H1 (cell line): ENCODE results near the gene ARHGAP18. TPM values are rescaled to one million over a fixed set of nuclear protein-coding genes. Genes with fewer than 3 reads are reported as not detected.

Source experiments
- CTCF ChIA-PET: fragments of 300-600 bp; sonication (Branson Sonifier 250); formaldehyde crosslinking; loops from one replicate; lab custom pipeline; 2021; ENCODE audit not compliant: partially characterized antibody; lab: Charles Lee
- POLR2A ChIA-PET: fragments of 300-600 bp; sonication (Branson Sonifier 250); formaldehyde crosslinking; loops from one replicate; lab custom pipeline; 2021; ENCODE audit warnings: inconsistent platforms; ENCODE audit not compliant: partially characterized antibody; lab: Charles Lee
- DNase-seq, 2 experiments: peaks; one replicate each; pipeline versions ENCODE4 v3.0.0 to v3.0.0-alpha.2; 2010 to 2022; ENCODE audit warnings: low spot score in 2 of 2, low read depth in 1 of 2, mixed read lengths in 1 of 2
- FAIRE-seq: peaks from 2 replicates; lab custom pipeline; 2011; peaks lifted over from hg19 to GRCh38; lab: Jason Lieb, UNC
- H2AFZ ChIP-seq: 2 replicates; pipeline ENCODE4 v1.8.1; 2012; ENCODE audit warnings: low read length, inconsistent platforms
- H2AK5ac ChIP-seq: 2 replicates; pipeline ENCODE4 v1.6.1; 2013; ENCODE audit warnings: low read depth, low read length
- H2BK120ac ChIP-seq: replicated peaks from 2 replicates; pipeline ENCODE3; 2013; ENCODE audit warnings: low read depth, low read length, inconsistent platforms
- H2BK12ac ChIP-seq: 2 replicates; pipeline ENCODE4 v1.6.1; 2013; ENCODE audit warnings: low read depth, low read length
- H2BK15ac ChIP-seq: 2 replicates; pipeline ENCODE4 v1.6.1; 2013; ENCODE audit warnings: low read length
- H2BK20ac ChIP-seq: 2 replicates; pipeline ENCODE4 v1.6.1; 2013; ENCODE audit warnings: low read length
- H2BK5ac ChIP-seq: 2 replicates; pipeline ENCODE4 v1.6.1; 2013; ENCODE audit warnings: low read depth, low read length
- H3K14ac ChIP-seq: 2 replicates; pipeline ENCODE4 v1.6.1; 2013; ENCODE audit warnings: inconsistent platforms; ENCODE audit not compliant: insufficient read length
- H3K18ac ChIP-seq: 2 replicates; pipeline ENCODE4 v1.6.1; 2013; ENCODE audit warnings: low read length; ENCODE audit errors: extremely low read depth
- H3K23ac ChIP-seq: 2 replicates; pipeline ENCODE4 v1.6.1; 2013; ENCODE audit warnings: inconsistent platforms; ENCODE audit not compliant: insufficient read length
- H3K23me2 ChIP-seq: 2 replicates; pipeline ENCODE4 v1.6.1; 2013; ENCODE audit warnings: low read depth, low read length
- H3K27ac ChIP-seq: 2 replicates; pipeline ENCODE4 v1.6.1; 2011; ENCODE audit warnings: low read depth, low read length, inconsistent platforms
- H3K27me3 ChIP-seq, 4 experiments: replicated peaks in 1 of 4; 1 replicate in 1 of 4; 2 replicates in 3 of 4; pipeline versions ENCODE4 v1.6.1 to v1.8.1; 2011 to 2013; ENCODE audit warnings: low read length in 3 of 4, mild to moderate bottlenecking in 3 of 4, inconsistent platforms in 2 of 4, mixed read lengths in 2 of 4, moderate library complexity in 1 of 4; ENCODE audit not compliant: control insufficient read depth in 3 of 4, insufficient read depth in 3 of 4; ENCODE audit errors: extremely low read depth in 1 of 4
- H3K36me3 ChIP-seq, 4 experiments: 2 replicates each; pipeline versions ENCODE4 v1.6.1 to v1.8.1; 2011 to 2013; ENCODE audit warnings: mild to moderate bottlenecking in 4 of 4, low read length in 3 of 4, moderate library complexity in 2 of 4, control low read depth in 1 of 4, inconsistent platforms in 1 of 4; ENCODE audit not compliant: insufficient read depth in 4 of 4, control insufficient read depth in 2 of 4
- H3K4ac ChIP-seq: replicated peaks from 2 replicates; pipeline ENCODE3; 2013; ENCODE audit warnings: low read length, low read depth, mixed read lengths, inconsistent platforms; ENCODE audit not compliant: insufficient read length
- H3K4me1 ChIP-seq, 4 experiments: replicated peaks in 1 of 4; 1 replicate in 1 of 4; 2 replicates in 3 of 4; pipeline versions ENCODE4 v1.6.1 to v1.8.1; 2011 to 2013; ENCODE audit warnings: low read length in 3 of 4, inconsistent platforms in 2 of 4, mixed read lengths in 1 of 4; ENCODE audit not compliant: insufficient read depth in 4 of 4, control insufficient read depth in 3 of 4
- H3K4me2 ChIP-seq, 2 experiments: 2 replicates each; pipeline versions ENCODE4 v1.6.1 to v1.8.1; 2011 to 2013; ENCODE audit warnings: low read depth in 2 of 2, low read length in 2 of 2, control low read depth in 1 of 2, inconsistent platforms in 1 of 2, mild to moderate bottlenecking in 1 of 2; ENCODE audit not compliant: insufficient read depth in 1 of 2
- H3K4me3 ChIP-seq, 4 experiments: fragments of 200-600, 300-600 bp in 1 of 4; sonication (generic), shearing (Covaris generic), sonication (Bioruptor Twin) in 1 of 4; 2 replicates each; pipeline versions ENCODE4 v1.5.1 to v1.8.1; 2011 to 2016; ENCODE audit warnings: low read length in 4 of 4, low read depth in 3 of 4, control low read depth in 2 of 4, inconsistent platforms in 2 of 4, mild to moderate bottlenecking in 2 of 4, mixed read lengths in 1 of 4, moderate library complexity in 1 of 4; ENCODE audit not compliant: insufficient read depth in 2 of 4; ENCODE audit errors: extremely low read depth in 1 of 4
- H3K56ac ChIP-seq: replicated peaks from 2 replicates; pipeline ENCODE3; 2013; ENCODE audit warnings: low read depth, mild to moderate bottlenecking, mixed read lengths, low read length, inconsistent platforms; ENCODE audit not compliant: insufficient read length
- H3K79me1 ChIP-seq: 2 replicates; pipeline ENCODE4 v1.6.1; 2013; ENCODE audit warnings: low read depth, low read length, control low read depth
- H3K79me2 ChIP-seq, 2 experiments: 2 replicates each; pipeline versions ENCODE4 v1.6.1 to v1.8.1; 2012 to 2013; ENCODE audit warnings: low read length in 2 of 2, mild to moderate bottlenecking in 2 of 2, inconsistent platforms in 1 of 2; ENCODE audit not compliant: insufficient read depth in 2 of 2, control insufficient read depth in 1 of 2
- H3K9ac ChIP-seq, 4 experiments: replicated peaks in 1 of 4; 1 replicate in 1 of 4; 2 replicates in 3 of 4; pipeline versions ENCODE4 v1.6.1 to v1.8.1; 2011 to 2013; ENCODE audit warnings: low read depth in 3 of 4, low read length in 3 of 4, control low read depth in 2 of 4, mild to moderate bottlenecking in 2 of 4, moderate library complexity in 2 of 4, inconsistent platforms in 1 of 4; ENCODE audit errors: extremely low read depth in 1 of 4
- H3K9me3 ChIP-seq, 2 experiments: 2 replicates each; pipeline versions ENCODE4 v1.6.1 to v1.8.1; 2012 to 2013; ENCODE audit warnings: mild to moderate bottlenecking in 2 of 2, moderate library complexity in 2 of 2, control low read depth in 1 of 2, inconsistent platforms in 1 of 2, low read depth in 1 of 2, low read length in 1 of 2, mixed read lengths in 1 of 2; ENCODE audit not compliant: insufficient read depth in 2 of 2
- H4K20me1 ChIP-seq, 2 experiments: replicated peaks in 1 of 2; 2 replicates each; pipeline versions ENCODE3 to v1.8.1; 2011 to 2013; ENCODE audit warnings: inconsistent platforms in 2 of 2, low read length in 2 of 2, mild to moderate bottlenecking in 1 of 2; ENCODE audit not compliant: insufficient read depth in 2 of 2, control insufficient read depth in 1 of 2
- H4K5ac ChIP-seq: 2 replicates; pipeline ENCODE4 v1.6.1; 2013; ENCODE audit warnings: low read length, low read depth, mixed read lengths, inconsistent platforms; ENCODE audit not compliant: insufficient read length
- H4K8ac ChIP-seq: 2 replicates; pipeline ENCODE4 v1.8.0; 2013; ENCODE audit warnings: mild to moderate bottlenecking, moderate library complexity, low read length, inconsistent platforms; ENCODE audit not compliant: insufficient read depth; ENCODE audit errors: extremely low read depth
- H4K91ac ChIP-seq: replicated peaks from 2 replicates; pipeline ENCODE3; 2013; ENCODE audit warnings: low read length, mixed read lengths, inconsistent platforms; ENCODE audit not compliant: insufficient read length
- ASH2L ChIP-seq: fragments of 200-600, 300-600 bp; sonication (generic); IDR thresholded peaks from one replicate; pipeline ENCODE4 v1.7.1; 2017; ENCODE audit warnings: low read length
- CHD1 ChIP-seq: IDR thresholded peaks from 2 replicates; pipeline ENCODE4 v1.6.1; 2012; ENCODE audit warnings: low read depth, low read length, improper control_type of control experiment
- CHD2 ChIP-seq: IDR thresholded peaks from 2 replicates; pipeline ENCODE4 v1.6.1; 2012; ENCODE audit warnings: low read length, improper control_type of control experiment
- GABPA ChIP-seq: IDR thresholded peaks from 2 replicates; pipeline ENCODE4 v1.6.1; 2011; ENCODE audit warnings: mild to moderate bottlenecking, low read length, moderate library complexity, borderline replicate concordance; ENCODE audit not compliant: insufficient read depth
- HDAC6 ChIP-seq: IDR thresholded peaks from one replicate; pipeline ENCODE4 v1.7.1; 2012; ENCODE audit warnings: low read depth, mild to moderate bottlenecking, inconsistent platforms, low read length, moderate library complexity
- KDM4A ChIP-seq: IDR thresholded peaks from one replicate; pipeline ENCODE4 v1.7.1; 2012; ENCODE audit warnings: low read depth, mild to moderate bottlenecking, moderate library complexity, low read length, inconsistent platforms; ENCODE audit not compliant: severe bottlenecking
- NANOG ChIP-seq: IDR thresholded peaks from 2 replicates; pipeline ENCODE4 v1.6.1; 2011; ENCODE audit warnings: low read length, low read depth, mild to moderate bottlenecking, inconsistent platforms; ENCODE audit not compliant: insufficient read depth, poor library complexity, severe bottlenecking
- NRF1 ChIP-seq: IDR thresholded peaks from 2 replicates; pipeline ENCODE4 v1.6.1; 2011; ENCODE audit warnings: mild to moderate bottlenecking, low read depth, low read length, improper control_type of control experiment
- POLR2AphosphoS5 ChIP-seq: IDR thresholded peaks from 2 replicates; pipeline ENCODE4 v1.6.1; 2011; ENCODE audit warnings: low read depth, low read length
- SIN3A ChIP-seq, 2 experiments: IDR thresholded peaks in 1 of 2; conservative IDR thresholded peaks in 1 of 2; 2 replicates each; pipeline ENCODE4 v1.6.1; 2011 to 2012; ENCODE audit warnings: low read length in 2 of 2, improper control_type of control experiment in 1 of 2, low read depth in 1 of 2, mild to moderate bottlenecking in 1 of 2
- SP1 ChIP-seq: IDR thresholded peaks from 2 replicates; pipeline ENCODE4 v1.6.1; 2011; ENCODE audit warnings: low read depth, low read length
- TAF7 ChIP-seq: optimal IDR thresholded peaks from 2 replicates; pipeline ENCODE3; 2011; ENCODE audit warnings: low read depth, mild to moderate bottlenecking, inconsistent platforms, low read length, moderate library complexity, borderline replicate concordance
- TEAD4 ChIP-seq: IDR thresholded peaks from 2 replicates; pipeline ENCODE4 v1.6.1; 2012; ENCODE audit warnings: low read depth, low read length, inconsistent platforms, mixed read lengths
- YY1 ChIP-seq: IDR thresholded peaks from 2 replicates; pipeline ENCODE4 v1.6.1; 2011; ENCODE audit warnings: low read depth, mild to moderate bottlenecking, low read length
- WGBS, 2 experiments: shearing (Covaris generic) in 1 of 2; methylation state at CpG; one replicate each; pipeline versions ENCODE4 v1.1.6 to v1.1.7; 2013 to 2015; ENCODE audit warnings: low lambda C conversion rate in 2 of 2, mixed read lengths in 2 of 2, inconsistent platforms in 1 of 2, low coverage in 1 of 2, missing lambda C conversion rate in 1 of 2; ENCODE audit not compliant: insufficient replicate concordance in 2 of 2, insufficient coverage in 1 of 2, insufficient read length in 1 of 2; ENCODE audit errors: extremely low coverage in 1 of 2, missing lambda C conversion rate in 1 of 2; 5-methylcytosine and 5-hydroxymethylcytosine counted together
- polyA plus RNA-seq, 7 experiments: library from polyadenylated mRNA; depleted of rRNA in 3 of 7; stranded (reverse) in 5 of 7; unstranded in 2 of 7; fragments of >200 nt in 5 of 7; fragments of 200-250 nt in 2 of 7; gene quantifications; 1 replicate in 5 of 7; 2 replicates in 1 of 7; 4 replicates in 1 of 7; pipeline versions ENCODE4 v1.2.1 to v1.2.3, GENCODE V29; 2011 to 2013; ENCODE audit warnings: missing spikeins in 2 of 7, mixed read lengths in 2 of 7
- total RNA-seq: library from RNA; stranded (reverse); fragmentation: NEBNext Ultra II Directional; extraction: Animal tissue kit (Norgen Biotek cat#: 25700); gene quantifications from 2 replicates; pipeline ENCODE4 v1.2.1, GENCODE V29; 2021

ARHGAP18 gene
- total and polyA plus RNA-seq, 2 of the 8 experiments (the other 6 are each of a cell fraction or from before 2014, with no cell fraction given), result 0.83 to 4.5 TPM

DNA sequence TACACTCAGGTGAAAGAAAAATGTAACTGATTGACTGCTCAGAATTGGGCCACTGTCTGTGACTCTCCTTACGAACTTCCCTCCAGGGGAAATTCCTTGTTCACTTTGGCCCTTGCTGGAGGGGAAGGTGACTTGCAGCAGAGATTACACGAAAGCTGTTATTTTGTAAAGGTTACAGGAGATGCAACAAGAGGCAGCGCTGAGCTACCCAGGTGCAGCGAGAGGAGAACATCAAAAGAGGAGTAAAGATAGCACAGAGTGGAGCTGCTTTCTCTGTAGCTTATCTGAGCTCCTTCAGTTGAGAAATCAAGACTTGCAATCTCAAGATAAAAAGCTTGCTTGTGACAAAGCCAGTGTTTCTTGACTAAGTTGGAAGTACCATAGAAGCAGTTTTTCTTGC lies 144.6 kb downstream of the ARHGAP18 start:
- ChIA-PET CTCF (interaction anchor here (0.8 to 7.9 kb wide), 13 partner anchors 10 to 117 kb away, joined by 3 to 157 read pairs (median 4); no protein-coding TSS in a partner anchor), POLR2A (interaction anchor here (0.6 kb wide), 1 partner anchor 16 kb away, joined by 4 read pairs; no protein-coding TSS in a partner anchor)
- no peak overlapping the region for H3K14ac ChIP-seq
- no peaks in the 10 kb centered on the region for H3K23me2 ChIP-seq
- no peak overlapping the region for H2BK120ac ChIP-seq
- no peaks in the 10 kb centered on the region for H3K79me2 ChIP-seq
- no peak overlapping the region for H4K5ac ChIP-seq
- no peak overlapping the region for H3K4me2 ChIP-seq
- 82% methylated on average over 4 of the region's 4 CpGs; no CpG with 5 or more reads in 1 of the 2 experiments for WGBS, 2 experiments
- H3K4ac ChIP-seq, result no peak overlapping the region
- no peak overlapping the region for H3K18ac ChIP-seq
- H3K36me3 ChIP-seq, result no peaks in the 10 kb centered on the region
- DNase-seq (no peak), FAIRE-seq (no peak)
- no peak overlapping the region for H3K27ac ChIP-seq
- H2BK12ac ChIP-seq, result no peak overlapping the region
- H3K79me1 ChIP-seq, result no peaks in the 10 kb centered on the region
- TF ChIP-seq NANOG (no peak), ASH2L (no peak), TEAD4 (no peak), SIN3A (conservative IDR thresholded peaks at IDR 0.05 in 1 of 2, IDR thresholded peaks at IDR 0.05 in 1 of 2; ENCODE audit: low read depth in 1 of 2, low read length in 2 of 2) (no peak), GABPA (no peak), CHD1 (no peak), KDM4A (no peak), HDAC6 (no peak), SP1 (no peak), NRF1 (no peak), TAF7 (no peak), YY1 (no peak), POLR2AphosphoS5 (no peak), CHD2 (no peak)
- no peak overlapping the region for H3K56ac ChIP-seq
- no peak overlapping the region for H3K23ac ChIP-seq
- H4K91ac ChIP-seq, result no peak overlapping the region
- H2BK20ac ChIP-seq, result no peak overlapping the region
- H2BK5ac ChIP-seq, result no peak overlapping the region
- no peak overlapping the region for H2AK5ac ChIP-seq
- no peak overlapping the region for H4K8ac ChIP-seq
- H3K27me3 ChIP-seq, result no peaks in the 10 kb centered on the region
- H3K4me3 ChIP-seq, result no peak overlapping the region
- H2AFZ ChIP-seq, result no peak overlapping the region
- H4K20me1 ChIP-seq, result no peaks in the 10 kb centered on the region
- H3K9me3 ChIP-seq, result no peaks in the 10 kb centered on the region
- H3K4me1 ChIP-seq, result no peaks in the 10 kb centered on the region; a peak in 1 of 7 replicates
- no peak overlapping the region; a peak in 1 of 7 replicates for H3K9ac ChIP-seq
- no peak overlapping the region for H2BK15ac ChIP-seq
